ENCODE results near the gene BOK.

Gene BOK

DNA sequence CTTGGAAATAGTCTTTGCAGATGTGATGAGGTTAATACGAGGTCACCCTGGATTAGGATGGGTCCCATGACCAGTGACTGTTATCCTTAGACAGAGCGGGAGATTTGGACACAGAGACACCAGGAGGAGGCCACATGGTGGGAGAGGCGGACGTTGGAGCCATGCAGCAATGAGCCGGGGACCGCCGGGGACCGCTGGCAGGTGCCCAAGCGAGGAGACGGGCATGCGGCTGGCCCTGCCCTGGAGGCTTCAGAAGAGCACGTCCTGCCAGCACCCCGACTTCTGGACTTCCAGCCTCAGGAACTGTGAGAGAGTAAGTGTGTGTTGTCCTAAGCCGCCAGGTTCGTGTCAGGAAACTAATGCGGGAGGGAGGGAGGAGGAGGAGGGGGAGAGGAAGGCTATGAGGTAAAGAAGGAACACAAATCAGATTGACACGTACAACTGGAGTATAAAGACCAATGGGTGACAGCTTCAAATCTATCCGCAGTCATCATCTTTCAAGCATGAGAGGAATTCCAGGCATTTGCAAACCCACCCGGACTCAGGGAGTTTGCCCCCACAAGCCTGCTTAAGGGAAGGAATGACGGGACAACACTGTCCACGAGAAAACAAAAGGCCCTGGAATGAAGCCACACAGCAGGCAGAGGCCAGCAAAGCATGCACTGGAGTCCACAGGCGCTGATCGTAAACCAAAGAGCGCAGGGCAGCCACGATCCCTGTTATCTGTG is 11.6 kb upstream of the BOK start:
- Histone ChIP-seq H3K9ac (ENCODE audit: insufficient read length, low read depth) (peak overlapping the region; percentile 12), H3K4me3 (ENCODE audit: insufficient read length, low read depth) (no peak overlapping the region), H3K36me3 (ENCODE audit: insufficient read depth, insufficient read length, low read length) (no peaks in the 10 kb centered on the region), H3K9me3 (ENCODE audit: insufficient read depth, low read length) (no peaks in the 10 kb centered on the region), H3K4me1 (ENCODE audit: insufficient read depth, insufficient read length) (peaks cover 13% of the 10 kb centered on the region), H3K27me3 (ENCODE audit: insufficient read depth, insufficient read length) (peaks cover 18% of the 10 kb centered on the region)
- TF ChIP-seq YY1 (IDR thresholded peaks at IDR 0.05; ENCODE audit: insufficient read depth, insufficient read length) (no peak), SUZ12 (IDR thresholded peaks at IDR 0.05; ENCODE audit: extremely low read depth, insufficient read depth, insufficient read length) (no peak), ZNF274 (IDR thresholded peaks at IDR 0.05; ENCODE audit: low read depth, low read length) (no peak)
- DNase-seq (ENCODE audit: low read depth, low spot score) = peak; percentile 33

DNA sequence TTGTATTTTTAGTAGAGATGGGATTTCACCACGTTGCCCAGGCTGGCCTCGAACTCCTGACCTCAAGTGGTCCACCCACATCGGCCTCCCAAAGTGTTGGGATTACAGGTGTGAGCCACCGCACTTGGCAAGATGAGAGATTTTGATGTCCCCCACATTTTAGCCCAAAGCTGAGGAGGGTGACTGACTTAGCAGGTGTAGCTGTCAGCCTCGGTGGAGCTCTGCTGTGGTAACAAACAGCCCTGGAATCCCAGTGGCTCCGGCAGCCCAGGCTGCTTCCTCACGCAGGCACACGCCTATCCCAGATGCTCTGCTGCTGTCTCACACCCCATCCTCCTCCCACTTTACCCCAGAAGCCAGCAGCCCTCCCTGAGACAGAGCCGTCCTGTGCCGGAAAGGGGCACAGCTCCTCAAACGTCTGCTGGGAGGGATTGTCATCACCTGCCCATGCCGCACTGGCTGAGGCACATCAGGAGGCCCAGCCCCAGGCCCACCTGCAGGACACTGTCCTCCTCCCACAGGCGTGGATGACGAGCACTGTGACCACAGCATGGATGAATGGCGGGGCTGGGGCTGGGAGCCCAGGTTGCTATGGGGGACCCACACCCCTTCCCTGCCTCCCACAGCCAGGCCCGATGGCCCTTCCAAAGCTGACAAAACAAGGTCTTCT is 10.6 kb upstream of the BOK start:
- Histone ChIP-seq H3K9me3 (ENCODE audit: insufficient read depth, low read length) (no peaks in the 10 kb centered on the region), H3K9ac (ENCODE audit: insufficient read length, low read depth) (no peak overlapping the region), H3K36me3 (ENCODE audit: insufficient read depth, insufficient read length, low read length) (no peaks in the 10 kb centered on the region), H3K4me1 (ENCODE audit: insufficient read depth, insufficient read length) (peaks cover 18% of the 10 kb centered on the region), H3K27me3 (ENCODE audit: insufficient read depth, insufficient read length) (peaks cover 8% of the 10 kb centered on the region), H3K4me3 (ENCODE audit: insufficient read length, low read depth) (no peak overlapping the region)
- no peak for TF ChIP-seq SUZ12 (IDR thresholded peaks at IDR 0.05; ENCODE audit: extremely low read depth, insufficient read depth, insufficient read length)
- no peak for TF ChIP-seq YY1 (IDR thresholded peaks at IDR 0.05; ENCODE audit: insufficient read depth, insufficient read length)
- no peak for DNase-seq (ENCODE audit: low read depth, low spot score)

DNA sequence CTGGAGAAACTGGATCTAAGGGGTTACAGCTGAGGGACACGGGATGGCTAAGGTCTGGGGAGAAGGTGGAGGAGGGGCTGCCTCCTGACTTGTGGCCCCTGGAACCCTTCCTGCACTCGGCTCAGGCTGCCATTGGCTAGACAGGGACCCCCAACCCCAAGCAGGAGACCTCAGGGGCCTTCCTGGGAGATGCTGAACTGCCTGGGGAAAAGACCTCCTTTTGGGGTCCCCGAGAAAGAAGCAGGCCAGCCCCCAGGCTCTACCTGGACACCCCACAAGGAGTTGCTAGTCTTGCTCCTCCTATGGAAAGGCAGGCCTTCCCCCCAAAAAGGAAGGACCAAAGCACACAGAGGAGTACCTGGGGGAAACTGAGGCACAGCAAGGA is 10.1 kb upstream of the BOK start:
- DNase-seq (ENCODE audit: low read depth, low spot score) = no peak
- Histone ChIP-seq H3K9ac (ENCODE audit: insufficient read length, low read depth) (no peak overlapping the region), H3K36me3 (ENCODE audit: insufficient read depth, insufficient read length, low read length) (no peaks in the 10 kb centered on the region), H3K4me3 (ENCODE audit: insufficient read length, low read depth) (no peak overlapping the region), H3K9me3 (ENCODE audit: insufficient read depth, low read length) (no peaks in the 10 kb centered on the region), H3K27me3 (ENCODE audit: insufficient read depth, insufficient read length) (peaks cover 3% of the 10 kb centered on the region), H3K4me1 (ENCODE audit: insufficient read depth, insufficient read length) (peaks cover 18% of the 10 kb centered on the region)
- TF ChIP-seq ZNF274 (IDR thresholded peaks at IDR 0.05; ENCODE audit: low read depth, low read length) (no peak), SUZ12 (IDR thresholded peaks at IDR 0.05; ENCODE audit: extremely low read depth, insufficient read depth, insufficient read length) (no peak), YY1 (IDR thresholded peaks at IDR 0.05; ENCODE audit: insufficient read depth, insufficient read length) (no peak)

DNA sequence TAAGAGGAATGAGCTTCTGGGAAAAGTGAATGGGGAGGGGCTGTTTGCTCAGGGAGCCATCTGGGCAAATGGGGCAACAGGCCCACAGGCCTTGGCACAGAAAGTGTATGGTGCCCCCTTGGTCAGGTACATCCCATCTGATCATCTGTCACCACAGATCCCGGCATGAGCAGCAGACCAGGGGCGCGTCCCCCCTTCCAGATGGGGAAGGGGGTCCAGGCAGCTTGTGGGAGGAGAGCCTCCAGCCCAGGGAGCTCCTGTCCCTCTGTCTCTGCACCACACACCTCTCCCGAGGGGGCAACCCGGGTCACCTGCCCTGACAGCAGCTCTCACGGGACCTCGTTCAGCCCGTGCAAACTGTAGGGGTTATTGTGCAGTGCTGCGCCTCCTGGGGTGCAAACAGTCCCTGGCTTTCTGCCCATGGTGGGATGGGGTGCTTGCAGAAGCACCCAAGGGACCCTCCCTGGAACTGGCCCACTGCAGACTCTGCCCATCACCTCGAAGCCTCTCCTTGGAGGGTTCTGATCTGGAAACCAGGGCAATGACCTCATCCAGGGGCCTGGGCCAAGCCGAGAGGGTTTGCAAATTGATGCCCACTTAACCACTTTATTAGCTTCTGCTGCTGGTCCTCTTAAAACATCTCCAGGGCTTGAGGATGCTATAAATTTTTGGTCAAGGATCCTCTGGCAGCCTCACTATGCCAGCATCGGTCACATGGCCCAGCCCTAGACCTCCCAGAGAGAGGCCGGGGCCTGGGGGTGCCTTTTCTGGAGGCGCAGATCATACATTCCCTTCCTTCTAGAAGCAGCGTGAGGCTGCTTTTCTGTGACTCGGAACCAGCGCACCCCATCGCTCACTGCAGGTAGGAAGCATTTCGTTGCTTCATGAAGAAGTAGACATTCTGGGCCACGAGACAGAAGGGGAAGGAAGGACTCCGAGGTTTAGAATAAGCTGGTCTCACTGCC is 7.6 kb upstream of the BOK start:
- no peak for DNase-seq (ENCODE audit: low read depth, low spot score)
- peaks cover 18% of the 10 kb centered on the region for H3K4me1 ChIP-seq (ENCODE audit: insufficient read depth, insufficient read length)
- TF ChIP-seq SUZ12 (IDR thresholded peaks at IDR 0.05; ENCODE audit: extremely low read depth, insufficient read depth, insufficient read length) = no peak
- TF ChIP-seq YY1 (IDR thresholded peaks at IDR 0.05; ENCODE audit: insufficient read depth, insufficient read length) = no peak
- TF ChIP-seq ZNF274 (IDR thresholded peaks at IDR 0.05; ENCODE audit: low read depth, low read length) = no peak
- no peak overlapping the region for H3K9ac ChIP-seq (ENCODE audit: insufficient read length, low read depth)
- no peaks in the 10 kb centered on the region for H3K9me3 ChIP-seq (ENCODE audit: insufficient read depth, low read length)
- peaks cover 3% of the 10 kb centered on the region for H3K27me3 ChIP-seq (ENCODE audit: insufficient read depth, insufficient read length)
- H3K4me3 ChIP-seq (ENCODE audit: insufficient read length, low read depth) = no peak overlapping the region
- H3K36me3 ChIP-seq (ENCODE audit: insufficient read depth, insufficient read length, low read length) = no peaks in the 10 kb centered on the region

DNA sequence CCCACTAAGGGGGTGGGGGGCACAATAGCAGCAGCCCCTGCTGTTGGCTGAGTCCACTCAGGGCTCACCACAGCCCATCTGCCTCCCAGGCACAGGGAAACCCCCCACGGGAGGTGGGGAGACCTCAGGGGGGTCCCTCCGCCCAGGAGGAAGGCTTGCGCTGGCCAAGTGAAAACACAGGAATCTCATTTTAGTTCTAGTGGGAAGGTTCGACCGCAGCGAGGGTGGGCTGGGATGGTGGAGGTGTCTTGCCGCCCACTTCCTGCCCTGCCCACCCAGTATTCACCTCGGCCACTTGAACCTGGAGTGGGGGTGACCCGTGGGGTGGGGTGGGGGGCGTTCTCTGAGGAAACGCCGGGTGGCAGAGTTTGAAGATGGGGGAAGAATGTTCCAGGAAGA is 6.9 kb upstream of the BOK start:
- H3K4me1 ChIP-seq (ENCODE audit: insufficient read depth, insufficient read length) = peaks cover 18% of the 10 kb centered on the region
- TF ChIP-seq ZNF274 (IDR thresholded peaks at IDR 0.05; ENCODE audit: low read depth, low read length) = no peak
- no peak for TF ChIP-seq SUZ12 (IDR thresholded peaks at IDR 0.05; ENCODE audit: extremely low read depth, insufficient read depth, insufficient read length)
- TF ChIP-seq YY1 (IDR thresholded peaks at IDR 0.05; ENCODE audit: insufficient read depth, insufficient read length) = no peak
- no peak for DNase-seq (ENCODE audit: low read depth, low spot score)
- peaks cover 2% of the 10 kb centered on the region; the same call in 1 of the 2 replicates for H3K9me3 ChIP-seq (ENCODE audit: insufficient read depth, low read length)
- H3K36me3 ChIP-seq (ENCODE audit: insufficient read depth, insufficient read length, low read length) = no peaks in the 10 kb centered on the region
- H3K4me3 ChIP-seq (ENCODE audit: insufficient read length, low read depth) = no peak overlapping the region
- H3K27me3 ChIP-seq (ENCODE audit: insufficient read depth, insufficient read length) = peaks cover 2% of the 10 kb centered on the region
- no peak overlapping the region for H3K9ac ChIP-seq (ENCODE audit: insufficient read length, low read depth)

DNA sequence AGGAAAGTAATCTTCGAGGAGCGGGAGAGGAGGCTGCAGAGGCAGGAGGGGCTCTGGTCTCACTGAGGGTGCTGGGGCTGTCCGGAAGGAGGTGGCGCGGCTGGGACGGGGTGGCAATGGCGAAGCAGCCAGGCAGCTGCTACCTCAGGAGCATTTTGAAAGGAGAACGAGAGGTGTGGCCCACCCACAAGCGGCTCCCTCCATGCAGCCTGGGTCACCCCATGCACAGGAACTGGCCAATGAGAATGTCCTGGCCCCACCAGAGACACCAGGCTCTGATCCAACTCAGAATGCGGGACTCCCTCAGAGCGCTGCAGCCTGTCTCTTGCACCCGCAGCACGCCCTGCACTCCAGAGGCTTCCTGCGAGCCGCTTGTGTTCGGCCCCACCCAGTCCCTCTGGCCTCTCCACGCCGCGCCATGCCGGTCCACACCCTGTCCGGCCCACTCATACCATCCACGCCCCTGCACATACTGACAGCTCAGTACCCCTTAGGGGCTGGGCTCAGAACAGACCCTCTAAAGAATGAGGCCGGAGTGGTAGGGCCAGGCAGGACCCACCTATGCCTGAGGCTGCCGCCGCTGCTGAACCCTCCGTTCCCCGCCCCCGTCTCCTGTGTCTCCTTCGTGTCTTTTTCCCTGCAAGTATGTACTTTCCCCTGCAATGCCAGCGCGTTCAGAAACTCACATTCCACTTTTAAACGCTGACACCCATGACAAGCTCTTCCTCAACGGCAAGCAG is 6.4 kb upstream of the BOK start:
- TF ChIP-seq SUZ12 (IDR thresholded peaks at IDR 0.05; ENCODE audit: extremely low read depth, insufficient read depth, insufficient read length) = no peak
- TF ChIP-seq YY1 (IDR thresholded peaks at IDR 0.05; ENCODE audit: insufficient read depth, insufficient read length) = no peak
- no peak for TF ChIP-seq ZNF274 (IDR thresholded peaks at IDR 0.05; ENCODE audit: low read depth, low read length)
- Histone ChIP-seq H3K4me3 (ENCODE audit: insufficient read length, low read depth) (no peak overlapping the region), H3K9me3 (ENCODE audit: insufficient read depth, low read length) (peaks cover 8% of the 10 kb centered on the region), H3K4me1 (ENCODE audit: insufficient read depth, insufficient read length) (peaks cover 14% of the 10 kb centered on the region), H3K9ac (ENCODE audit: insufficient read length, low read depth) (no peak overlapping the region), H3K27me3 (ENCODE audit: insufficient read depth, insufficient read length) (peaks cover 4% of the 10 kb centered on the region), H3K36me3 (ENCODE audit: insufficient read depth, insufficient read length, low read length) (no peaks in the 10 kb centered on the region)
- DNase-seq (ENCODE audit: low read depth, low spot score) = no peak
